CD4-positive, alpha-beta T cell (primary cell): ENCODE data around the gene SLC23A1. TPM values are rescaled to one million over a fixed set of nuclear protein-coding genes. Genes with fewer than 3 reads are reported as not detected.

Experiments used
- ATAC-seq: fragments of 200-7000 bp; cut with Tn5 transposase; one replicate; pipeline ENCODE4 v1.10.0; 2022; ENCODE audit warnings: mild to moderate bottlenecking; ENCODE audit not compliant: poor library complexity
- CTCF ChIA-PET: fragments of 350-600 bp; sonication (Branson Sonifier 250); formaldehyde crosslinking; loops from one replicate; lab custom pipeline; 2021; ENCODE audit warnings: antibody characterized with exemption, inconsistent platforms; lab: Charles Lee
- POLR2A ChIA-PET: fragments of 350-600 bp; sonication (Branson Sonifier 250); formaldehyde crosslinking; loops from one replicate; lab custom pipeline; 2021; ENCODE audit warnings: antibody characterized with exemption, inconsistent platforms; lab: Charles Lee
- DNase-seq, 14 experiments: peaks; one replicate each; pipeline ENCODE4 v3.0.0-alpha.2; 2013 to 2020; ENCODE audit warnings: mixed read lengths in 2 of 14
- H3K27ac ChIP-seq, 2 donors: one replicate each; pipeline versions ENCODE4 v1.5.1 to v1.7.0; 2013; ENCODE audit warnings: low read length in 2 of 2, low read depth in 1 of 2, mild to moderate bottlenecking in 1 of 2
- H3K27me3 ChIP-seq, 2 experiments: 1 replicate in 1 of 2; 2 replicates in 1 of 2; pipeline versions ENCODE4 v1.6.1 to v1.7.0; 2013; ENCODE audit warnings: low read length in 2 of 2, control low read depth in 1 of 2, mild to moderate bottlenecking in 1 of 2, moderate library complexity in 1 of 2; ENCODE audit not compliant: insufficient read depth in 2 of 2, control insufficient read depth in 1 of 2
- H3K36me3 ChIP-seq: one replicate; pipeline ENCODE4 v1.6.1; 2013; ENCODE audit warnings: low read length, control low read depth; ENCODE audit not compliant: insufficient read depth
- H3K4me1 ChIP-seq: one replicate; pipeline ENCODE4 v1.6.1; 2013; ENCODE audit warnings: low read length, control low read depth; ENCODE audit not compliant: insufficient read depth
- H3K4me3 ChIP-seq: one replicate; pipeline ENCODE4 v1.5.1; 2013; ENCODE audit warnings: mild to moderate bottlenecking, low read length, moderate library complexity
- H3K9me3 ChIP-seq, 2 experiments: 1 replicate in 1 of 2; 2 replicates in 1 of 2; pipeline versions ENCODE4 v1.6.1 to v1.7.0; 2013; ENCODE audit warnings: low read length in 2 of 2, mild to moderate bottlenecking in 2 of 2, control low read depth in 1 of 2, moderate library complexity in 1 of 2; ENCODE audit not compliant: control insufficient read depth in 1 of 2, insufficient read depth in 1 of 2
- H3K27ac Mint-ChIP-seq: one replicate; pipeline ENCODE4 v1.8.0; 2020; ENCODE audit warnings: mixed read lengths
- H3K27me3 Mint-ChIP-seq: one replicate; pipeline ENCODE4 v1.8.0; 2021; ENCODE audit warnings: mixed read lengths
- H3K36me3 Mint-ChIP-seq: one replicate; pipeline ENCODE4 v1.8.0; 2021; ENCODE audit warnings: low read depth, mixed read lengths
- H3K4me1 Mint-ChIP-seq: one replicate; pipeline ENCODE4 v1.8.0; 2021; ENCODE audit warnings: low read depth, mixed read lengths
- H3K4me3 Mint-ChIP-seq: one replicate; pipeline ENCODE4 v1.8.0; 2020; ENCODE audit warnings: mild to moderate bottlenecking, mixed read lengths
- H3K9me3 Mint-ChIP-seq: one replicate; pipeline ENCODE4 v1.8.0; 2020; ENCODE audit warnings: mixed read lengths
- intact Hi-C, 2 experiments: fragments of 100-400 bp; cut with DNase I in 1 of 2; cut with micrococcal nuclease in 1 of 2; formaldehyde crosslinking; loops; one replicate each; pipeline versions ENCODE4 v1.15.1 to v1.9.0; 2023 to 2025; cut with DNase I, micrococcal nuclease
- total RNA-seq, 174 experiments: library from RNA in 2 of 174; stranded (reverse) in 2 of 174; gene quantifications; one replicate each; pipeline ENCODE4 v1.2.3 and lab custom pipeline; 2021 to 2026
- TF ChIP-seq, protein P1 (sequence below): fragments of 200-600 bp; IDR thresholded peaks from one replicate; pipeline ENCODE4 v1.8.0; 2022; ENCODE audit warnings: antibody characterized with exemption, mild to moderate bottlenecking

SLC23A1 gene
- total RNA-seq, 2 experiments from 2014 or later = not detected

DNA sequence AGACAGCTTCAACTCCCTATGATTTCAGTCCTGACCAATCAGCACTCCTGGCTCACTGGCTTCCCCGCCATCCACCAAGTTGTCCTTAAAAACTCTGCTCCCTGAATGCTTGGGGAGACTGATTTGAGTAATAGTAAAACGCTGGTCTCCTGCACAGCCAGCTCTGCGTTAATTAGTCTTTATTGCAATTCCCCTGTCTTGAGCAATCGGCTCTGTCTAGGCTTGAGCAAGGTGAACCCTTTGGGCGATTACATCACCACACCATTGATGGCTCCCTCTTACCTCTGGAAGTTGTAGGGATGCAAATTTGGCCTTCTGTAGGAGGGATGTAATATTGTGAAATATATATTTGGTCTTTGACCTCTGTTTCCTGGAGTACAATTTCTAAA, 2.9 kb upstream of the SLC23A1 start:
- Histone ChIP-seq H3K9me3 (no peaks in the 10 kb centered on the region), H3K27ac (no peak overlapping the region), H3K27me3 (no peaks in the 10 kb centered on the region), H3K36me3 (no peaks in the 10 kb centered on the region), H3K4me1 (peaks cover 51% of the 10 kb centered on the region), H3K4me3 (no peak overlapping the region)
- ATAC-seq (no peak), DNase-seq (no peak)
- Mint-ChIP-seq H3K4me3 (peak overlapping the region; percentile 87), H3K9me3 (no peaks in the 10 kb centered on the region), H3K36me3 (no peaks in the 10 kb centered on the region), H3K27me3 (no peaks in the 10 kb centered on the region), H3K27ac (peak overlapping the region; percentile 85), H3K4me1 (peaks cover 48% of the 10 kb centered on the region)
- intact Hi-C loops = loop anchor here in 1 of 2 experiments (5.0 kb wide), 1 partner anchor 44 kb away; the partner anchor contains the start of gene PAIP2
- TF ChIP-seq, protein P1, sequence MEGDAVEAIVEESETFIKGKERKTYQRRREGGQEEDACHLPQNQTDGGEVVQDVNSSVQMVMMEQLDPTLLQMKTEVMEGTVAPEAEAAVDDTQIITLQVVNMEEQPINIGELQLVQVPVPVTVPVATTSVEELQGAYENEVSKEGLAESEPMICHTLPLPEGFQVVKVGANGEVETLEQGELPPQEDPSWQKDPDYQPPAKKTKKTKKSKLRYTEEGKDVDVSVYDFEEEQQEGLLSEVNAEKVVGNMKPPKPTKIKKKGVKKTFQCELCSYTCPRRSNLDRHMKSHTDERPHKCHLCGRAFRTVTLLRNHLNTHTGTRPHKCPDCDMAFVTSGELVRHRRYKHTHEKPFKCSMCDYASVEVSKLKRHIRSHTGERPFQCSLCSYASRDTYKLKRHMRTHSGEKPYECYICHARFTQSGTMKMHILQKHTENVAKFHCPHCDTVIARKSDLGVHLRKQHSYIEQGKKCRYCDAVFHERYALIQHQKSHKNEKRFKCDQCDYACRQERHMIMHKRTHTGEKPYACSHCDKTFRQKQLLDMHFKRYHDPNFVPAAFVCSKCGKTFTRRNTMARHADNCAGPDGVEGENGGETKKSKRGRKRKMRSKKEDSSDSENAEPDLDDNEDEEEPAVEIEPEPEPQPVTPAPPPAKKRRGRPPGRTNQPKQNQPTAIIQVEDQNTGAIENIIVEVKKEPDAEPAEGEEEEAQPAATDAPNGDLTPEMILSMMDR = no peak
- CTCF ChIA-PET = interaction anchor here (1.0 kb wide), 1 partner anchor 18 kb away, joined by 3 read pairs; the partner anchor contains the start of gene SPATA24
- POLR2A ChIA-PET = interaction anchor here (1.2 to 1.5 kb wide), 3 partner anchors 16 to 97 kb away, joined by 3 to 5 read pairs (median 4); partner anchors contain the start of genes PAIP2 and STING1

DNA sequence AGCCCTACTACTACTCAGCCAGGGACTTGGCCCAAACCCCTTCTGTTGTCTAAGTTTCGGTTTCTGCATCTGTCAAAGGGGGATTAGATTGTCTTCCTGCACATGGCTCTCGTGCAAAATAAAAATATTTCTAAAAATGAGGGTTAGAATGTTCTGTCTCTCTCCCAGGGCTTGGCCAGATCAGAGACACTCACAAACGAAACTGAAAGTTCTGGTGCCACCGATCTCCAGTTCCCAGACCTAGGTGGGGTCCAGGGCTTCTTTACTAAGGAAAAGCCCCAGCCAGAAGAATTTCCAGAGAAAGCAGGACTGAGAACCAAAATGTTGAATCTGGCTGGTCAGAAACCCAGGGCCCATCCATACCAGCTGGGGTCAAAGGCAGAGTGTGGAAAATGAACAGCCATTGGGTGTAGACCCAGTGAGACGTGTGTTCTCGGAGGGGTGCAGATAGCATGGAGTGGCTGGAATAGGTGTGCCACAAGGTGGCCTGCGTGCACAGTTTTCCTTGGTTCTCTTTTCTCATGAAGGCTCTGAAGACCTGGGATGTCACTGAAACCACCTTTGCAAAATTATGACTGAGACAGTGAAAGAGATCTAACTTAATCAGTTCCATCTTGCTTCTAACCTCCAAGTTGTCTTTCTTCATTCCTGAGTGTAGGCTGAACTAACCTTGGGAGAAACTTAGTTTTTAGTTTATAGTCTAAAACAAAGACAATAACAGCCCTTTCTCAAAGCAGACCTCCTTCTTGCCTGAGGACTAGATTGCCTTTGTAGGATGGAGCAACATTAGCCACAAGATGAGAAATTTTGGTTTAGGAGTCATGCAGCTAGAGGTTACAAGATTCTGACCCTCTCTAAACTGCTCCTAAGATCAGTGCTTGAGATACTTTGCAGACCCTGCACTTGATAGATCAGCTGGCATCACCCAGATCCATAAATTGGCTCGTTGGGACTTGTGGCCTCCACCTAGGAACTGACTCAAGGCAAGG, 2.3 kb upstream of the SLC23A1 start:
- peak overlapping the region; percentile 52 for H3K4me3 ChIP-seq
- H3K27ac ChIP-seq = peak overlapping the region; percentile 29 to 71
- H3K36me3 ChIP-seq = no peaks in the 10 kb centered on the region
- H3K9me3 Mint-ChIP-seq = no peaks in the 10 kb centered on the region
- peaks cover 44% of the 10 kb centered on the region for H3K4me1 ChIP-seq
- no peaks in the 10 kb centered on the region for H3K9me3 ChIP-seq
- peak overlapping the region; percentile 87 for H3K4me3 Mint-ChIP-seq
- no peaks in the 10 kb centered on the region for H3K27me3 Mint-ChIP-seq
- H3K4me1 Mint-ChIP-seq = peaks cover 41% of the 10 kb centered on the region
- TF ChIP-seq, protein P1 = no peak
- CTCF ChIA-PET = interaction anchor here (1.0 kb wide), 1 partner anchor 19 kb away, joined by 3 read pairs; the partner anchor contains the start of gene SPATA24
- DNase-seq (peak in 4 of 14 experiments; percentile 43 to 59 (median 54)), ATAC-seq (peak; percentile 65)
- H3K27me3 ChIP-seq = no peaks in the 10 kb centered on the region
- H3K27ac Mint-ChIP-seq = peak overlapping the region; percentile 85
- POLR2A ChIA-PET = interaction anchor here (0.7 to 1.6 kb wide), 4 partner anchors 10 to 97 kb away, joined by 3 to 6 read pairs (median 4); partner anchors contain the start of gene STING1
- no peaks in the 10 kb centered on the region for H3K36me3 Mint-ChIP-seq
- intact Hi-C loops = loop anchor here in 1 of 2 experiments (5.0 kb wide), 1 partner anchor 43 kb away; the partner anchor contains the start of gene PAIP2

DNA sequence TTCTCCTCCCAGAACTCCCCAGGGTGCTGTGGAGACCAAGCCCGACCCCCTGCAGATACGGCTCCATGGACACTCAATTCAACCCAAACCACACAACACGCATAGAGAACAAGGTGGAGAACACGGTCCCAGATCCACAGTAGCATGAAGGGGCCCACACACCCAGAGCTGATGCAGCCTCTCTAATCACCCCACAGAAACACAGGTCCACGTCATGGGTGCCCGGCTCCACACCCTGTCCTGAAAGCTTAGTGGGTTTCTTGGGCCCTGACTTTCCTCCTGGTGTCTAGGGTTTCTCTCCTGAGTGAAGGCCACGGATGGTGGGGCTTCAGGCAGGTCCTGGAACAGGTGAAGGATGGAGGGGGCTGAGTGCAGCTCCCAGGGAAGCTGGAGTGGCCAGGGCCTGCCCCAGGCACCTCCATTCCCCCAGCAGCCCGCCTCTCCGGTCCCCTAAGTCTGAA, 1.5 kb upstream of the SLC23A1 start:
- Mint-ChIP-seq H3K27ac (peak overlapping the region; percentile 85), H3K4me3 (peak overlapping the region; percentile 87), H3K4me1 (peaks cover 33% of the 10 kb centered on the region), H3K27me3 (no peaks in the 10 kb centered on the region), H3K36me3 (no peaks in the 10 kb centered on the region), H3K9me3 (no peaks in the 10 kb centered on the region)
- POLR2A ChIA-PET = interaction anchor here (0.7 to 1.6 kb wide), 3 partner anchors 9 to 90 kb away, joined by 4 to 6 read pairs (median 4); no protein-coding TSS in a partner anchor
- Histone ChIP-seq H3K4me3 (peak overlapping the region; percentile 52), H3K36me3 (no peaks in the 10 kb centered on the region), H3K27ac (peak overlapping the region; percentile 29 to 71), H3K27me3 (no peaks in the 10 kb centered on the region), H3K4me1 (peaks cover 37% of the 10 kb centered on the region), H3K9me3 (no peaks in the 10 kb centered on the region)
- TF ChIP-seq, protein P1 = no peak
- ATAC-seq = no peak
- no peak for DNase-seq
- CTCF ChIA-PET = no interaction called here
- intact Hi-C loops = loop anchor here in 1 of 2 experiments (5.0 kb wide), 1 partner anchor 42 kb away; the partner anchor contains the start of gene PAIP2
